Osteoblast (primary cell): ENCODE results near the gene ZG16B. TPM values are rescaled to one million over a fixed set of nuclear protein-coding genes. Genes with fewer than 3 reads are reported as not detected.

Source experiments
- DNase-seq: peaks from one replicate; pipeline ENCODE4 v3.0.0; 2011; ENCODE audit warnings: low spot score, mixed read lengths; ENCODE audit not compliant: insufficient read length; ENCODE audit errors: missing footprints
- H2AFZ ChIP-seq: 2 replicates; pipeline ENCODE4 v1.6.0; 2011; ENCODE audit warnings: mild to moderate bottlenecking, low read length
- H3K27ac ChIP-seq: 2 replicates; pipeline ENCODE4 v1.5.1; 2011; ENCODE audit warnings: mild to moderate bottlenecking, low read depth, low read length, moderate library complexity
- H3K27me3 ChIP-seq: 2 replicates; pipeline ENCODE4 v1.6.0; 2012; ENCODE audit warnings: mild to moderate bottlenecking, control low read depth, inconsistent platforms, low read length, moderate library complexity; ENCODE audit not compliant: insufficient read depth
- H3K36me3 ChIP-seq: 2 replicates; pipeline ENCODE4 v1.5.1; 2011; ENCODE audit warnings: mild to moderate bottlenecking, low read length, control low read depth, moderate library complexity; ENCODE audit not compliant: insufficient read depth
- H3K4me1 ChIP-seq: 2 replicates; pipeline ENCODE4 v1.5.1; 2011; ENCODE audit warnings: mild to moderate bottlenecking, low read length, control low read depth, moderate library complexity; ENCODE audit not compliant: insufficient read depth
- H3K4me2 ChIP-seq: 2 replicates; pipeline ENCODE4 v1.6.0; 2011; ENCODE audit warnings: mild to moderate bottlenecking, low read length; ENCODE audit not compliant: insufficient read depth
- H3K4me3 ChIP-seq: fragments of 200-600 bp; sonication (generic); 3 replicates; pipeline ENCODE4 v1.5.1; 2012; ENCODE audit warnings: mild to moderate bottlenecking, low read length, inconsistent platforms; ENCODE audit not compliant: insufficient read depth
- H3K79me2 ChIP-seq: 2 replicates; pipeline ENCODE4 v1.6.0; 2012; ENCODE audit warnings: mild to moderate bottlenecking, low read length, control low read depth, inconsistent platforms; ENCODE audit not compliant: insufficient read depth
- H3K9me3 ChIP-seq: 2 replicates; pipeline ENCODE4 v1.5.1; 2011; ENCODE audit warnings: low read depth, low read length, control low read depth
- H4K20me1 ChIP-seq: 2 replicates; pipeline ENCODE4 v1.6.0; 2012; ENCODE audit warnings: mild to moderate bottlenecking, low read length, control low read depth; ENCODE audit not compliant: insufficient read depth
- total RNA-seq: library from RNA; depleted of rRNA; stranded (reverse); fragments of >200 nt; gene quantifications from 2 replicates; pipeline ENCODE4 v1.2.3, GENCODE V29; 2012
- TF ChIP-seq, protein P1 (sequence below): IDR thresholded peaks from 2 replicates; pipeline ENCODE4 v1.5.1; 2011; ENCODE audit warnings: mild to moderate bottlenecking, low read depth, low read length, moderate library complexity; ENCODE audit errors: extremely low read depth

Gene ZG16B
- total RNA-seq, 1 donor = 1.4 TPM

DNA sequence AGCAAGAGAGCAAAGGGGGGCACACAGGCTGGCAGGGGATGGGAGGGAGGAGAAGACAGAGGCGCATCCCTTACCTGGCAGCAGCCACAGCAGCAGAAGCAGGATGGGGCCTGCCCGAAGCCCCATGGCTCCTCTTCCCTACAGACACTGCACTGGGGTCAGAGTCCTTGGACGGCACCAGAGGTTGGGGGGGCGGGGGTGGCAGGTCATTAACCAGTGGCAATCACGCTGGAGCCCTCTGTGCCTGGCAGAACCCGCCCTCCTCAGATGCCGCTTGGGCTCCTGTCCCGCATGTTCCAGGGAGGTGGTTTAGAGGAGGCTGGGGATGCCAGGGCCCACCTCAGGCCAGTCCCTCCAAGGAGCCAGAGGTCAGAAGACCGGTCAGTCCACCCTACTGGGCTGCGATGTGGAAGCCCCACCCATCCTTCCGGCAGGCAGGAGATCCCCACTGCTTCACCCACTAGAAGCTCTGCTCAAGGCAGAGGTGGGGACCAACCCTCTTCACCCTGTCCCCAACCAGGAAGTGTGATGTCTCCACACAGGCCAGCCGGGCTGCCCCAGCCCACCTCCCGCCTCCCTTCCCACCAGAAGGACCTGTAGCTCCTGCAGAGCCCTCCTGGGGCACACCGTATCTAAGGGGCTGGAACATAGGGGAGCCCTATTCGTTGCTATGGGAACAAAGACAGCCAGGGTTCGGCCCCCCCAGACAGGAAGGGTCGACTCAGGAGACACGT, 11.7 kb downstream of the ZG16B start:
- Histone ChIP-seq H3K4me2 (peak overlapping the region; percentile 64), H3K4me1 (peaks cover 8% of the 10 kb centered on the region), H3K79me2 (no peaks in the 10 kb centered on the region), H4K20me1 (no peaks in the 10 kb centered on the region), H3K36me3 (no peaks in the 10 kb centered on the region), H3K4me3 (peak overlapping the region; percentile 53), H3K27me3 (no peaks in the 10 kb centered on the region), H2AFZ (peak overlapping the region; percentile 89), H3K27ac (no peak overlapping the region), H3K9me3 (no peaks in the 10 kb centered on the region)
- TF ChIP-seq, protein P1, sequence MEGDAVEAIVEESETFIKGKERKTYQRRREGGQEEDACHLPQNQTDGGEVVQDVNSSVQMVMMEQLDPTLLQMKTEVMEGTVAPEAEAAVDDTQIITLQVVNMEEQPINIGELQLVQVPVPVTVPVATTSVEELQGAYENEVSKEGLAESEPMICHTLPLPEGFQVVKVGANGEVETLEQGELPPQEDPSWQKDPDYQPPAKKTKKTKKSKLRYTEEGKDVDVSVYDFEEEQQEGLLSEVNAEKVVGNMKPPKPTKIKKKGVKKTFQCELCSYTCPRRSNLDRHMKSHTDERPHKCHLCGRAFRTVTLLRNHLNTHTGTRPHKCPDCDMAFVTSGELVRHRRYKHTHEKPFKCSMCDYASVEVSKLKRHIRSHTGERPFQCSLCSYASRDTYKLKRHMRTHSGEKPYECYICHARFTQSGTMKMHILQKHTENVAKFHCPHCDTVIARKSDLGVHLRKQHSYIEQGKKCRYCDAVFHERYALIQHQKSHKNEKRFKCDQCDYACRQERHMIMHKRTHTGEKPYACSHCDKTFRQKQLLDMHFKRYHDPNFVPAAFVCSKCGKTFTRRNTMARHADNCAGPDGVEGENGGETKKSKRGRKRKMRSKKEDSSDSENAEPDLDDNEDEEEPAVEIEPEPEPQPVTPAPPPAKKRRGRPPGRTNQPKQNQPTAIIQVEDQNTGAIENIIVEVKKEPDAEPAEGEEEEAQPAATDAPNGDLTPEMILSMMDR = no peak
- peak; percentile 73 for DNase-seq

DNA sequence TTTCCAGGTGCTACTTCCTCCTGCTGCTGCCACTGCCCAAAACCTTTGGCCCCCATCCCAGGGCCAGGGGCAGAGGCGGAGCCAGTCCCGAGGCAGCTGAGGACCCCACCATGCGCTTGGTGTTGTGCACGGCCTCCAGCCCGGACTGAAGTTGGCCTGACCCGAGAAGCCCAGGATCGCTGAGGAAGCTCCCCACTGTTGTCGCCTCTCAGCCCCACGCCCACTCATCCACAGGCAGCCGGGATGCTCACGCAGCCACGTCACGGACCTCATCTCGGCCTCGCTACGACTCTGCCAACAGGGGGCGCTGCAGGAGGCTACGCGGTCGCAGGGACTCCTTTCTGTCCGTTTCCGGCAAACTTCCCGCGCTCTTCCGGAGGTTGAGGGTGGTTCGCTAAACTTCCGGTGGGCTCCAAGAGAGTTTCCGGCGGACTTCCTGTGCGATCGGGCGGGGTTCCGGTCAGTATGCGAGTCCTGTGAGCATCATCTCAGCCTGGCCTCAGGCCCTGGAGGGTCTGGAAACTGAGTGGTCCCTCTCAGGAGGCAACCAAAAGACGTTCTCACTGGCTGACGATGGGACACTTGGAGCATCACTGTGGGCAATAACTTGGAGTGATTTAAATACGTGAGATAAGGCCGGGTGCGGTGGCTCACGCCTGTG, 12.4 kb downstream of the ZG16B start:
- peak; percentile 91 for DNase-seq
- peak overlapping the region; percentile 89 for H2AFZ ChIP-seq
- H4K20me1 ChIP-seq = no peaks in the 10 kb centered on the region
- no peaks in the 10 kb centered on the region for H3K27me3 ChIP-seq
- peak overlapping the region; percentile 53 for H3K4me3 ChIP-seq
- H3K4me2 ChIP-seq = peak overlapping the region; percentile 64
- no peaks in the 10 kb centered on the region for H3K9me3 ChIP-seq
- H3K27ac ChIP-seq = no peak overlapping the region
- no peaks in the 10 kb centered on the region for H3K36me3 ChIP-seq
- no peaks in the 10 kb centered on the region for H3K79me2 ChIP-seq
- TF ChIP-seq, protein P1 = peak; percentile 61
- peaks cover 15% of the 10 kb centered on the region for H3K4me1 ChIP-seq

DNA sequence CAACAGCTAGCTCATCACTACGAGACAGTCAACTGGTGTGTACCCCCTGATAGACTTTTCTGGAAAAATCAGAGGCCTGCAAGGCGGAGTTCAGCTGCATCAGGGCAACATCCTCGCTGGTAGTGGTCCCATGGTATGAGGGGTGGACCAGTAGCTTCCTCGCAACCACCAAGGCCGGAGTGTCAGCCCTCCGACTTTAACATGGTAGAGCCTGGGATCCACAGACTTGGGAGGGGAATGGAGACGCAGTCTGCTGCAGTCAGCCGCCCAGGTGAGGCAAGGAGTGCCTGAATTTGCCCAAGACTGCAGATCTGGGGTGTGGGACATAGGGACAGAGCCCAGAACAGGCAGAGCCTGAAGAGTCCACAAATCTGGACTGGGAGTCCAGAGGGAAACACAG, 13.4 kb downstream of the ZG16B start:
- no peaks in the 10 kb centered on the region for H3K36me3 ChIP-seq
- H2AFZ ChIP-seq = no peak overlapping the region
- DNase-seq = peak; percentile 32
- no peaks in the 10 kb centered on the region for H3K79me2 ChIP-seq
- H3K4me2 ChIP-seq = no peak overlapping the region
- H3K27ac ChIP-seq = no peak overlapping the region
- TF ChIP-seq, protein P1 = no peak
- H3K4me1 ChIP-seq = peaks cover 15% of the 10 kb centered on the region
- H3K9me3 ChIP-seq = no peaks in the 10 kb centered on the region
- no peaks in the 10 kb centered on the region for H4K20me1 ChIP-seq
- H3K4me3 ChIP-seq = no peak overlapping the region
- no peaks in the 10 kb centered on the region for H3K27me3 ChIP-seq

DNA sequence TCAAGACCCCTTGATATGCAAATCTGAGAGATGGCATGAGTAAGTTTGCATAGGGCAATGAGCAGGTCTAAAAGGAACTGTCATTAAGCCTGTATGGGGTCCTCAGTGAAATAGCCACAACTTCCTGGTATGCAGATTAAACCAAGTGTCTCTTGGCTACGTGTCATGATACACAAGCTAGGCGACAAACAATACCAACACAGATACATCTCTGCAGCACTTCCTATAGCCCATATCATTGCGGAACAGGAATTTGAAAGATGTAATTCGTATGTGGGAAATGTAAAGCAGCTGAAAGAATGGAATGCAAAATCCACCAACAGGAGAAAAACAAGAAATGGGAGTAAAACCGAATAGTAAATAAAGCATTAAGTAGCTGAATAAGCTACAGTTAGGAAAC, 15.0 kb downstream of the ZG16B start:
- Histone ChIP-seq H2AFZ (no peak overlapping the region), H4K20me1 (no peaks in the 10 kb centered on the region), H3K9me3 (no peaks in the 10 kb centered on the region), H3K27me3 (peaks cover 10% of the 10 kb centered on the region), H3K79me2 (no peaks in the 10 kb centered on the region), H3K4me2 (no peak overlapping the region), H3K27ac (no peak overlapping the region), H3K4me3 (no peak overlapping the region), H3K4me1 (peaks cover 11% of the 10 kb centered on the region), H3K36me3 (no peaks in the 10 kb centered on the region)
- DNase-seq = peak; percentile 51
- TF ChIP-seq, protein P1 = no peak
